Body of pancreas (tissue), 4 donors: ENCODE results near the gene ALPL. TPM values are rescaled to one million over a fixed set of nuclear protein-coding genes. Genes with fewer than 3 reads are reported as not detected.

ENCODE experiments used
- ATAC-seq: fragments of 150-250 bp; one replicate; pipeline ENCODE4 v1.9.1; 2016
- DNase-seq, 4 donors: peaks; one replicate each; pipeline ENCODE4 v3.0.0-alpha.2; 2019
- H3K27ac ChIP-seq, 4 donors: fragments of 200-600 bp; sonication (generic); 1 replicate in 3 of 4; 2 replicates in 1 of 4; pipeline versions ENCODE4 v1.5.1 to v1.6.1; 2016 to 2019; ENCODE audit warnings: mild to moderate bottlenecking in 1 of 4, mixed read lengths in 1 of 4, moderate library complexity in 1 of 4
- H3K27me3 ChIP-seq, 2 donors: fragments of 200-600 bp; sonication (generic); one replicate each; pipeline ENCODE4 v1.6.0; 2016; ENCODE audit warnings: mild to moderate bottlenecking in 1 of 2
- H3K36me3 ChIP-seq, 2 donors: fragments of 200-600 bp; sonication (generic); replicated peaks in 1 of 2; 2 replicates each; pipeline ENCODE4 v1.5.1; 2016; ENCODE audit warnings: low read depth in 2 of 2; ENCODE audit not compliant: insufficient read depth in 1 of 2
- H3K4me1 ChIP-seq: fragments of 200-600 bp; sonication (generic); one replicate; pipeline ENCODE4 v1.6.0; 2016
- H3K4me3 ChIP-seq, 2 donors: fragments of 200-600 bp; sonication (generic); 1 replicate in 1 of 2; 2 replicates in 1 of 2; pipeline ENCODE4 v1.5.1; 2016 to 2019
- H3K9me3 ChIP-seq, 3 donors: fragments of 200-600 bp; sonication (generic); 1 replicate in 2 of 3; 2 replicates in 1 of 3; pipeline ENCODE4 v1.5.1; 2016
- POLR2A ChIP-seq, 3 donors: fragments of 450-650 bp; IDR thresholded peaks; one replicate each; pipeline ENCODE4 v1.6.1; 2016; ENCODE audit warnings: antibody characterized with exemption in 3 of 3, mild to moderate bottlenecking in 2 of 3
- WGBS, 2 donors: methylation state at CpG; one replicate each; pipeline ENCODE4 v1.1.5; 2017; 5-methylcytosine and 5-hydroxymethylcytosine counted together
- intact Hi-C: fragments of 100-400 bp; cut with DNase I; formaldehyde crosslinking; loops from one replicate; pipeline ENCODE4 v1.15.1; 2023
- total RNA-seq, 2 donors: library from RNA; depleted of rRNA; stranded (reverse); fragments of >200 nt; gene quantifications; one replicate each; pipeline ENCODE4 v1.1.0, GENCODE V29; 2016
- TF ChIP-seq, protein P1 (sequence below), 7 experiments: fragments of 450-650 bp in 4 of 7; fragments of 200-600 bp in 3 of 7; sonication (generic) in 3 of 7; IDR thresholded peaks; one replicate each; pipeline ENCODE4 v1.5.1; 2016 to 2019; ENCODE audit warnings: antibody characterized with exemption in 7 of 7

Gene ALPL
- total RNA-seq, 2 donors from 2014 or later = 3.4 to 10.9 TPM

- TF ChIP-seq, protein P1, sequence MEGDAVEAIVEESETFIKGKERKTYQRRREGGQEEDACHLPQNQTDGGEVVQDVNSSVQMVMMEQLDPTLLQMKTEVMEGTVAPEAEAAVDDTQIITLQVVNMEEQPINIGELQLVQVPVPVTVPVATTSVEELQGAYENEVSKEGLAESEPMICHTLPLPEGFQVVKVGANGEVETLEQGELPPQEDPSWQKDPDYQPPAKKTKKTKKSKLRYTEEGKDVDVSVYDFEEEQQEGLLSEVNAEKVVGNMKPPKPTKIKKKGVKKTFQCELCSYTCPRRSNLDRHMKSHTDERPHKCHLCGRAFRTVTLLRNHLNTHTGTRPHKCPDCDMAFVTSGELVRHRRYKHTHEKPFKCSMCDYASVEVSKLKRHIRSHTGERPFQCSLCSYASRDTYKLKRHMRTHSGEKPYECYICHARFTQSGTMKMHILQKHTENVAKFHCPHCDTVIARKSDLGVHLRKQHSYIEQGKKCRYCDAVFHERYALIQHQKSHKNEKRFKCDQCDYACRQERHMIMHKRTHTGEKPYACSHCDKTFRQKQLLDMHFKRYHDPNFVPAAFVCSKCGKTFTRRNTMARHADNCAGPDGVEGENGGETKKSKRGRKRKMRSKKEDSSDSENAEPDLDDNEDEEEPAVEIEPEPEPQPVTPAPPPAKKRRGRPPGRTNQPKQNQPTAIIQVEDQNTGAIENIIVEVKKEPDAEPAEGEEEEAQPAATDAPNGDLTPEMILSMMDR (IDR thresholded peaks at IDR 0.05) = no peak
- TF ChIP-seq POLR2A (IDR thresholded peaks at IDR 0.05) = no peak
- no peak overlapping the region for H3K4me3 ChIP-seq
- no peak overlapping the region for H3K27ac ChIP-seq
- 71 to 73% methylated on average over 9 to 13 of the region's 13 CpGs for WGBS, 2 donors
- H3K4me1 ChIP-seq = peaks cover 16% of the 10 kb centered on the region
- ATAC-seq (no peak), DNase-seq (peak; percentile 7 to 38 (median 14))
- no peaks in the 10 kb centered on the region for H3K9me3 ChIP-seq
- H3K36me3 ChIP-seq = no peaks in the 10 kb centered on the region
- intact Hi-C loops = no loop called here
- no peaks in the 10 kb centered on the region for H3K27me3 ChIP-seq
These were observed 30.7 kb downstream of the ALPL start for GRCh38 chr1:21539933-21540332.

GRCh38 chr1:21541329-21541728 is 32.1 kb downstream of the ALPL start:
- no peak for DNase-seq
- 74 to 77% methylated on average over 5 to 6 of the region's 6 CpGs for WGBS, 2 donors
- Histone ChIP-seq H3K4me3 (no peak overlapping the region), H3K27ac (no peak overlapping the region), H3K4me1 (peaks cover 16% of the 10 kb centered on the region), H3K27me3 (no peaks in the 10 kb centered on the region), H3K36me3 (no peaks in the 10 kb centered on the region), H3K9me3 (no peaks in the 10 kb centered on the region)
- no peak for ATAC-seq
- intact Hi-C loops = no loop called here
- TF ChIP-seq POLR2A (IDR thresholded peaks at IDR 0.05) = no peak
- TF ChIP-seq, protein P1 (IDR thresholded peaks at IDR 0.05) = no peak

DNA sequence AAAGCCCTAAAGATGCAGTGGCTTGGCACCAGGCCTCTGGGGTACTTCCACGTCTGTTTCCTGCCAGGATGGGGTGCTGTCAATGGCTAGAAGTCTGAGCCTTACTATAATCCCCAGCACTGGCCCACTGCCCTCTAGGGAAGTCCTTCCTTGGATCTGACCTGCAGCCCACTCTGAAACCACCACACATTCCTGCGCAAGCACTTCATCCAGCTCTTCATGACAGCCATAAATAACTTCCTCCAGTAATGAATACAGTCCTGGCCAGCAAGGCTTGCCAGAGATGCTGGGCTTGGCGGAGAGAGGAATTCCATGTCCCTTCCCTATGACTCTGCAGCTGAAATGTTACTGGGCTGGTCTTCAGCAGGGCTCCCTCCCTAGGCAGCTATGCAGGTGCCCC is 32.6 kb downstream of the ALPL start:
- DNase-seq (peak in 2 of 4 donors; percentile 15 to 26), ATAC-seq (no peak)
- H3K27me3 ChIP-seq = no peaks in the 10 kb centered on the region
- intact Hi-C loops = no loop called here
- WGBS, 2 donors = 82 to 86% methylated on average over 2 to 3 of the region's 3 CpGs
- H3K9me3 ChIP-seq = no peaks in the 10 kb centered on the region
- H3K4me1 ChIP-seq = peaks cover 16% of the 10 kb centered on the region
- no peak overlapping the region for H3K4me3 ChIP-seq
- TF ChIP-seq POLR2A (IDR thresholded peaks at IDR 0.05) = no peak
- TF ChIP-seq, protein P1 (IDR thresholded peaks at IDR 0.05) = no peak
- H3K27ac ChIP-seq = no peak overlapping the region
- H3K36me3 ChIP-seq = no peaks in the 10 kb centered on the region

- intact Hi-C loops = no loop called here
- Histone ChIP-seq H3K27me3 (no peaks in the 10 kb centered on the region), H3K27ac (no peak overlapping the region), H3K4me3 (no peak overlapping the region), H3K4me1 (peaks cover 2% of the 10 kb centered on the region), H3K9me3 (no peaks in the 10 kb centered on the region), H3K36me3 (no peaks in the 10 kb centered on the region)
- WGBS, 2 donors = 84 to 87% methylated on average over 5 to 6 of the region's 6 CpGs
- DNase-seq (no peak), ATAC-seq (no peak)
- no peak for TF ChIP-seq POLR2A (IDR thresholded peaks at IDR 0.05)
- TF ChIP-seq, protein P1 (IDR thresholded peaks at IDR 0.05) = no peak
These were observed 34.4 kb downstream of the ALPL start for GRCh38 chr1:21543598-21543997.

DNA sequence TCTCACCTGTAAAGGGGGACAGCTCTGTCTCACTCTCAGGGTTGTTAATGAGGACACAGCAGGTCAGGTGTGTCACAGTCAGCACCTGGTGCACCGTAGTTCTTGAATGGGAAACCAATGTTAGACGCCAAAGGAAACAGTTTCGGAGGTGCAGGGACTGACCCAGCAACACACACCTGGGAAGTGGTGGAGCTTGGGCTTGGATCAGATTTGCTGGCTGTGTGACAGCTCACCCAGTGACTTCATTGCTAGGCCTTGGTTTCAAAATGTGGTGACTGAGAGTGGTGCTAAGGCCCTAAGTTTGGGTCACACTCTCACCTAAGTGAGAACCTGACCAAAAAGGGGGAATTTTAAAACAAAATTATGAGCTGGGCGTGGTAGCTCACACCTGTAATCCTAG is 34.9 kb downstream of the ALPL start:
- intact Hi-C loops = no loop called here
- no peaks in the 10 kb centered on the region for H3K4me1 ChIP-seq
- H3K27me3 ChIP-seq = no peaks in the 10 kb centered on the region
- DNase-seq (no peak), ATAC-seq (no peak)
- WGBS, 2 donors = 71 to 83% methylated on average over 4 of the region's 4 CpGs
- H3K4me3 ChIP-seq = no peak overlapping the region
- H3K36me3 ChIP-seq = no peaks in the 10 kb centered on the region
- H3K9me3 ChIP-seq = no peaks in the 10 kb centered on the region
- TF ChIP-seq POLR2A (IDR thresholded peaks at IDR 0.05) = no peak
- TF ChIP-seq, protein P1 (IDR thresholded peaks at IDR 0.05) = no peak
- no peak overlapping the region for H3K27ac ChIP-seq
